CD4-positive, alpha-beta T cell treated with Interferon gamma for 1 hour (primary cell): Measurements from ENCODE around the gene ITGAL.

ENCODE experiments used
- DNase-seq: peaks from one replicate; pipeline ENCODE4 v3.0.0-alpha.2; 2020

ITGAL gene

DNA sequence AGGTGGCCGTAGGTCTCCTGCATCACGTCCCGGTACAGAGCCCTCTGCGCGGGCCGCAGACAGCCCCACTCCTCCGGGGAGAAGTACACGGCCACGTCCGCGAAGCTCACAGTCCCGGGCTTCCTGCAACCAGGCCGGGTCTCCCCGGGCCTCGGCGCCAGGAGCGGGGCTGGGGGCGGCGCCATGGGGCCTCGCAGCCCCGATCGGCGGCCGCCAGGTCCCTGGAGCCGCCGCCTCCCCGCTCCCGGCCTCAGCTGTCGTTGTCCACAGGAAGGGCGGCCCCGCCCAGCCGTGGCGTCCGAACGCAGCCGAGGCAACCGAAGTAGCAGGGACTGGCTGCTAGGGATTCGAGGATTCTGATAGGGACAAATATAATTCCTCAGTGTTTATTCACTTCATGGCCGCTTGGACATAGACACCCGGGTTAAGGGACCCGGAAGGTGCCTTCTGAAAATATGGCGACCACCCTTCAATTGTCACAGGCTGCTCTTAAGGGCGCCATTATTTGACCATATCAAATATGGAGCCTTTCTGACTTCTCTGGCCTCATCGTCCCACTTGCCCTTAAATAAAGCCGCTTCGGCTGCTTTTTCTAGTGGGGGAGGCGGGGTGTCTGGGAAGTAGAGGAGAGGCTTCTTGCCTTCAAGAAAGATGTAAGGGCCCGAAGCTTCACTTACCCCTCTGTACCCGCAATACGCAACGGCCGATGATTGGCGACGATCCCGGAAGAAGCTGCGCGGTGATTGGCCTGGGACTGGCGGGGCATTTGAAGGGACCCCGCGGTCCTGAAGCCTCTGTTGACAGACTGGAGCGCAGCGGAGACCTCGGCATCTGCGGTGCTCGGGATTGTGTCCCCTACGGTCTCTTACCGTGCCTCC lies 99.1 kb downstream of the ITGAL start, which contains the start of gene ZNF688:
Gene ZNF688, minus strand, starts transcription at position 270 of the 878 bp plus-strand sequence. Its CDS starts 85 bp downstream, at position 185.
- peak; percentile 98 for DNase-seq
